ENCODE data around the gene GLS. TPM values are rescaled to one million over a fixed set of nuclear protein-coding genes. Genes with fewer than 3 reads are reported as not detected.
"Not testable (repeated sequence)": the region's sequence is repeated elsewhere in the genome, so short reads cannot be mapped to it uniquely, and the experiment has no call there.

GLS gene
- total RNA-seq, 2 experiments from 2014 or later = 209 to 210 TPM

DNA sequence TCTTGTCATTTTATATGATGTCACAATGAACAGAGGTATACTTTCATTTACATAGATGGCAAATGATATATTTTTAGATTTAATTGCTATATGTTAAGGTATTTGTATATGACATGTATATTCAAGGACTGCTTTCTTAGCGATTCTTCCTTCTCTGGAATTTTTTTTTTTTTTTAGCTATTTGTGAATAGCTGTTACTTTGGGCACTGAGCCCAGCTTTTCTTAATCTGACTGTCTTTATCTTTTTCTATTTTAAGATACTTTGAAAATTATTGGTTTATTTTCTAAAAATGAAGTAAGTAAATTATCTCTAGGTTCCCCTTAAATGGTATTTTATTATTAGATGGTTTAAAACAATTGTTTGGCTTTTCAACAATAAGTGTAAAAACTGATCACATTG lies 4.0 kb upstream of the GLS start:
- no peak overlapping the region for H3K4me3 Mint-ChIP-seq
- POLR2A ChIA-PET = no interaction called here
- peaks cover 22% of the 10 kb centered on the region for H3K4me1 Mint-ChIP-seq (ENCODE audit: low read depth)

DNA sequence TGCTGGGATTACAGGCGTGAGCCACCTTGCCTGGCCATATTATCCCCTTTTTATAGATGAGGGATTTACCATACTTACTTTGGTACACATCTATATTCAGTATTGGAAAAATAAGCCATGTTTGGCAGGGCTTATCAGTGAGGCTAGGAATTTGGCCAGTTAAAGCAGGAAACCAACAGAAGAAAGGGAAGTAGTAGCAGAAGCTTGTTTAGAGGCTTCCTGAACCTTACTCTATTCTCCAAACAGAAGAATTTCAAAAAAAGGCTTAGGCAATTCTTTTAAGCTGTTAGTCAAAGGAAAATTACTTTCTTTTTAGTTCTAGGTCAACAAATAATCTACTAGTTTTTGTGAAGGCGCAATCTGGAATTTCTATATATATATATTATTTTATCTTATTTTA lies 3.2 kb upstream of the GLS start:
- Mint-ChIP-seq H3K4me1 (ENCODE audit: low read depth) (peaks cover 22% of the 10 kb centered on the region), H3K27ac (no peak overlapping the region), H3K36me3 (peaks cover 10% of the 10 kb centered on the region), H3K27me3 (peaks cover 4% of the 10 kb centered on the region), H3K4me3 (no peak overlapping the region), H3K9me3 (no peaks in the 10 kb centered on the region)
- DNase-seq = no peak
- CTCF ChIA-PET = interaction anchor here (4.7 kb wide), 1 partner anchor 27 kb away, joined by 43 read pairs; no protein-coding TSS in a partner anchor
- intact Hi-C loops (cut with micrococcal nuclease) = no loop called here
- POLR2A ChIA-PET = no interaction called here

More for the DNA sequence above, 4.0 kb upstream of the GLS start:
- Mint-ChIP-seq H3K9me3 (no peaks in the 10 kb centered on the region), H3K27ac (no peak overlapping the region), H3K27me3 (peaks cover 3% of the 10 kb centered on the region), H3K36me3 (peaks cover 3% of the 10 kb centered on the region)
- intact Hi-C loops (cut with micrococcal nuclease) = no loop called here
- DNase-seq = no peak
- CTCF ChIA-PET = interaction anchor here (0.6 to 4.7 kb wide), 4 partner anchors 14 to 1219 kb away, joined by 3 to 43 read pairs (median 3); no protein-coding TSS in a partner anchor

DNA sequence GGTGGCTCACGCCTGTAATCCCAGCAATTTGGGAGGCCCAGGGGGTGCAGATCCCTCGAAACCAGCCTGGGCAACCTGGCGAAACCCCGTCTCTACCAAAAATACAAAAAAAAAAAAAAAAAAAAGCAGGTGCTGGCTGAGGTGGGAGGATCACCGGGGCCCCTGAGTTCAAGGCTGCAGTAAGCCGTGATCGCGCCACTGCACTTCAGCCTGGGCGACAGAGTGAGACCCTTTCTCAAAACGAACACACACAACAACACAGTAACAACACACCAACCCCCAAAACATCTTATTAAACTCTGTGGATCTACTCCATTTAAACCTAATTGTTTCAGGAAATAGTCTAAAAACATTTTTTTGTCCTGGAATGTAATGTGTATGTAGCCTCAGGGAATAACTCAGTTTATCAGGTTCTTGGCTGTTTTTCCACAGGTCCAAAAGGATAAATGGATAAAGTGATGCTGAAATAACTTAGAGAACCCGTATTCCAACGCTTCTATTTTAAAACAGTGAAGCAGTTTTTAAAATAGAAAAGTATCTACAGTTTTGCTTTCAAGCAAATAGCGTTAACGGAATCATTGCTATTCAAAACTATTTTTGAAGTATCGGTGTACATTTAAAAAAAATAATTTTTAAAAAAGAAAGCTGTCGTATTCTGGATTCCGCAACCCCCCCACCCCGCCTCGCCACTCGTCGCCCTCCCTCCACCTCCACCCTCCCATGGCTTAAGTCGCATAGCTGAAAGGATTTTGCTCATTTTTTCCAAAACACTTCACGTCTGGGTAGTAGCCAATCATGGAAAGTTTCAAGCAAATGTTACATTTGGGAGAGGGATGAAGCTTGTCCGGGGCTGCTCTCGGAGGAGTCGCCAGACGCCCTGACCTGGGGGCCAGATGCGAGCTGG lies 895 bp upstream of the GLS start:
- Mint-ChIP-seq H3K4me3 (peak overlapping the region; percentile 98), H3K9me3 (no peaks in the 10 kb centered on the region), H3K27ac (peak overlapping the region; percentile 98), H3K36me3 (peaks cover 31% of the 10 kb centered on the region), H3K4me1 (ENCODE audit: low read depth) (peaks cover 30% of the 10 kb centered on the region), H3K27me3 (peaks cover 4% of the 10 kb centered on the region)
- peak; percentile 62 for DNase-seq
- ChIA-PET CTCF (interaction anchor here (0.6 to 0.8 kb wide), 2 partner anchors 29 to 42 kb away, joined by 3 to 8 read pairs; no protein-coding TSS in a partner anchor), POLR2A (interaction anchor here (0.6 to 4.6 kb wide), 19 partner anchors 13 to 798 kb away, joined by 3 to 31 read pairs (median 4); partner anchors contain the start of genes HIBCH, NABP1, NEMP2 and STAT1)
- intact Hi-C loops (cut with micrococcal nuclease) = loop anchor here (1.0 to 5.0 kb wide), 10 partner anchors 17 to 1097 kb away; partner anchors contain the start of genes NEMP2, ORMDL1, PMS1 and STAT1

DNA sequence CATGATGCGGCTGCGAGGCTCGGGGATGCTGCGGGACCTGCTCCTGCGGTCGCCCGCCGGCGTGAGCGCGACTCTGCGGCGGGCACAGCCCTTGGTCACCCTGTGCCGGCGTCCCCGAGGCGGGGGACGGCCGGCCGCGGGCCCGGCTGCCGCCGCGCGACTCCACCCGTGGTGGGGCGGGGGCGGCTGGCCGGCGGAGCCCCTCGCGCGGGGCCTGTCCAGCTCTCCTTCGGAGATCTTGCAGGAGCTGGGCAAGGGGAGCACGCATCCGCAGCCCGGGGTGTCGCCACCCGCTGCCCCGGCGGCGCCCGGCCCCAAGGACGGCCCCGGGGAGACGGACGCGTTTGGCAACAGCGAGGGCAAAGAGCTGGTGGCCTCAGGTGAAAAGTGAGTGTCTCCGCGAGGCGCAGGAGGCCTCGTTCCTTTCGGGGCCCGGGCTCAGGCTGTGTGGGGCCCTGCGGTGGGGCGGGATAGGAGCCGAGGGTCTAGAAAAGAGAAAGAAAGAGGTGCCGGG lies 520 bp downstream of the GLS start:
- H3K27ac Mint-ChIP-seq = peak overlapping the region; percentile 99
- peaks cover 4% of the 10 kb centered on the region for H3K27me3 Mint-ChIP-seq
- H3K4me1 Mint-ChIP-seq (ENCODE audit: low read depth) = peaks cover 34% of the 10 kb centered on the region
- intact Hi-C loops (cut with micrococcal nuclease) = loop anchor here (2.0 to 5.0 kb wide), 6 partner anchors 89 to 1099 kb away; partner anchors contain the start of genes NEMP2, ORMDL1 and PMS1
- peak overlapping the region; percentile 98 for H3K4me3 Mint-ChIP-seq
- DNase-seq = no peak
- no peaks in the 10 kb centered on the region for H3K9me3 Mint-ChIP-seq
- POLR2A ChIA-PET = interaction anchor here (0.6 to 4.6 kb wide), 33 partner anchors 9 to 1065 kb away, joined by 3 to 31 read pairs (median 4); partner anchors contain the start of genes NABP1, NEMP2 and STAT1
- H3K36me3 Mint-ChIP-seq = peaks cover 38% of the 10 kb centered on the region
- CTCF ChIA-PET = interaction anchor here (0.6 to 3.0 kb wide), 3 partner anchors 31 to 89 kb away, joined by 3 to 10 read pairs (median 3); no protein-coding TSS in a partner anchor

DNA sequence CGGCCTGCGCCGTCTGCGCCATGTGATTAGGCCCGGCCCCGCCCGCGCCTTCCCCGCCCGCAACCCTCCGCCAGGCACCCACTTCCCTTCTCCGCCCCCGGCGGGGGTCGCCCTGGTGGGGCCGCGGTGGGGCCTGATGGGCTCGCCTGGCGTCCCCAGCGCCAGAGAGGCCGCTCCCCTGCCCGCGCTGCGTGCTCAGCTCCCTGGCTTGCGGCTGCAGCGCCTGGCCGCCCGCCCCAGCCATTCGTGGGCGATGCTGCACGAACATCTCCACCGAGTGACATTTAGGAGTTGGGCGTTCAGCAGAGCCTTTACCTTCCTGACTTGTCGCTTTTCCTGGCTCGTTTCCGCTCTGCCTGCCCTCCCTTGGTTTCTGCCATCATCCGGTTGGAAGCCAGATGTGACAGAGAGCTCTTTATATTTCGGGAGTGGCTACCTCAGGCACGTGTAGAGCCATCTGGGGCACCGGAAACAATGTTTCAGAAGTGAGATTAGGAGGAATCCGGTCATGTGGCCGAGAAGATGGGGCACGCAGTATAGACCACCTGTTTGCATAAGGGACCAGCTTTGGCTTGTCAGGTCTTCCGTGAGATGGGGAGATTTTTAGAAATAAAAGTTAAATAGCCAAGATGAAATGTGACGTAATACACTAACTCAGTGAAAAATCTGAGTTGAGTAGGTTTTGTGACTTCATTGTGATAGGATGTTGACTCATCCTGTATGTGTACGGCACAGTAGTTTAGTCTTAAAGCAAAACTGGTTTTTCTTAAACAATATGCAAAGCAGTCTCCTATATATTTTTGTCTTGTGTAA lies 1.2 kb downstream of the GLS start:
- H3K27me3 Mint-ChIP-seq = peaks cover 4% of the 10 kb centered on the region
- peaks cover 38% of the 10 kb centered on the region for H3K36me3 Mint-ChIP-seq
- peak overlapping the region; percentile 92 for H3K4me3 Mint-ChIP-seq
- H3K4me1 Mint-ChIP-seq (ENCODE audit: low read depth) = peaks cover 32% of the 10 kb centered on the region
- ChIA-PET CTCF (interaction anchor here (1.0 to 3.0 kb wide), 3 partner anchors 32 to 101 kb away, joined by 3 to 10 read pairs (median 3); no protein-coding TSS in a partner anchor), POLR2A (interaction anchor here (0.7 to 4.6 kb wide), 25 partner anchors 8 to 274 kb away, joined by 3 to 31 read pairs (median 4); partner anchors contain the start of gene STAT1)
- DNase-seq = peak; percentile 85
- H3K27ac Mint-ChIP-seq = peak overlapping the region; percentile 99
- intact Hi-C loops (cut with micrococcal nuclease) = loop anchor here (1.0 to 5.0 kb wide), 13 partner anchors 30 to 1100 kb away; partner anchors contain the start of genes NEMP2, ORMDL1, PMS1 and STAT4
- no peaks in the 10 kb centered on the region for H3K9me3 Mint-ChIP-seq

DNA sequence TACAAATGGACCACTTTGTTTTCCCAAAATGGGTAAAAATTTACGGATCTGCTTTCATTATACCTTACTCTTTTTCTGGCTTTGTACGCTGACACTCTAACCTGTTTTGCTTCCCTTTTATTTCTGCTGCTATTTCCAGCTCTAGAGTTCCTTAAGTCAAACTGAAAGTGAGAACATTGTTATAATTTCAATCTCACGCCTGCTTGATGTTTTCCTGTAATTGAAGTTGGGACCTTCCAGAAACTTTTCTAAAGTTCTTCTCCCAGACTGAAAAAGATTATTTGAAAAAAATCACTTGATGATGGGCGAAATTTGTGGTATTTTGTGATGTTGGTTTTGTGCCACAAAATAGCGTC lies 1.8 kb downstream of the GLS start:
- Mint-ChIP-seq H3K9me3 (no peaks in the 10 kb centered on the region), H3K4me3 (peak overlapping the region; percentile 92), H3K4me1 (ENCODE audit: low read depth) (peaks cover 32% of the 10 kb centered on the region), H3K27ac (peak overlapping the region; percentile 99), H3K36me3 (peaks cover 38% of the 10 kb centered on the region), H3K27me3 (peaks cover 4% of the 10 kb centered on the region)
- DNase-seq = no peak
- CTCF ChIA-PET = interaction anchor here (0.8 to 3.0 kb wide), 4 partner anchors 32 to 102 kb away, joined by 3 to 10 read pairs (median 3); no protein-coding TSS in a partner anchor
- POLR2A ChIA-PET = interaction anchor here (0.7 to 4.6 kb wide), 20 partner anchors 10 to 273 kb away, joined by 3 to 31 read pairs (median 4); partner anchors contain the start of gene STAT1
- intact Hi-C loops (cut with micrococcal nuclease) = loop anchor here (1.0 to 5.0 kb wide), 12 partner anchors 30 to 1100 kb away; partner anchors contain the start of genes NEMP2, ORMDL1, PMS1 and STAT4

DNA sequence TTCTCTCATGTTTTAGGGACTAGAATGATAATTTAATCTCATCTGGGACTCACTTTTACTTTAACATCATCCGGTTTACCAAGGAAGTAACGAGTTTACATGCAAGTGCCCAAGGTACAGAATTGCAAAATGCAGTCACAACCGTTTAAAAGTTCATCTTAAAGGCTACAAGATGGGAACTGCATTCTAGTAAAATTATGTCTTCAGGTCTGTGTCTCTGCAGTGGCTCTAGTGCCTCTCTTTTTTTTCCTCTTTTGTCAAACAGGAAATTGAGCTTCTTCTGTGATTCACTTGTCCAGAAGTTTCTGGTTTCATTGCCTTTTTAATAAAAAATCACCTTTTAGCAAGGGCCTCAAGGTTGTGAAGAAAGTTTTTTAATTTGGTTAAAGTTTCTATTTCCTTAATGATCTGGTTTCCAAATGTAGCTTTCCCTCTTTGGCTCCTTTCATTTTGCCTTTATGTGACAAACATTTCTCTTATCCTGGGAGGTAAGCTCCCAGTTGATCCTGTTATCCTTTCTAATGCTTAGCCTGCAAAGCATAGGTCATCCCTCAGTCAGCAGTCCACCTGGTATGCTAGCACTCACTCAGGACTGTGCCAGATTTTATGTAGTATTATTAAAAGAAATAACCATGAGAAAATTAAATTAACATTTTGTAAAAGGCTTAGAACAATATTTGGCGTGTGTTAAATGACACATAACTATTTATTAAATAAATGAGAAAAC lies 2.4 kb downstream of the GLS start:
- POLR2A ChIA-PET = interaction anchor here (0.6 to 4.6 kb wide), 6 partner anchors 10 to 131 kb away, joined by 3 to 31 read pairs (median 12); partner anchors contain the start of gene STAT1

DNA sequence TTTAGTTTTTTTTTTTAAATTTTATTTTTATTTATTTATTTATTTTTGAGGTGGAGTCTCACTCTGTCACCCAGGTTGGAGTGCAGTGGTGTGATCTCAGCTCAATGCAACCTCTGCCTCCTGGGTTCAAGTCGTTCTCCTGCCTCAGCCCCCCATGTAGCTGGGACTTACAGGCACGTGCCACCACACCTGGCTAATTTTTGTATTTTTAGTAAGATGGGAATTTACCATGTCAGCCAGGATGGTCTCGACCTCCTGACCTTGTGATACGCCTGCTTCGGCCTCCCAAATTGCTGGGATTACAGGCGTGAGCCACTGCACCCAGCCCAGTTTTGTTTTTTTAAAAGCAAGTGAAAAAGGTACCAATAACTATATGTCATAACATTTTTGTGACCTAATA lies 5.2 kb downstream of the GLS start:
- intact Hi-C loops (cut with micrococcal nuclease); DNase-seq; H3K9me3 Mint-ChIP-seq; H3K27me3 Mint-ChIP-seq: not testable (repeated sequence)
- peak overlapping the region; percentile 52 for H3K4me3 Mint-ChIP-seq
- peaks cover 52% of the 10 kb centered on the region for H3K36me3 Mint-ChIP-seq
- POLR2A ChIA-PET = interaction anchor here (3.8 kb wide), 1 partner anchor 18 kb away, joined by 15 read pairs; no protein-coding TSS in a partner anchor
- peaks cover 56% of the 10 kb centered on the region for H3K4me1 Mint-ChIP-seq (ENCODE audit: low read depth)
- CTCF ChIA-PET = interaction anchor here (0.6 to 3.7 kb wide), 4 partner anchors 35 to 225 kb away, joined by 3 to 14 read pairs (median 4); no protein-coding TSS in a partner anchor
- H3K27ac Mint-ChIP-seq = peak overlapping the region; percentile 49

More for the DNA sequence above, 2.4 kb downstream of the GLS start:
- Mint-ChIP-seq H3K4me1 (ENCODE audit: low read depth) (peaks cover 35% of the 10 kb centered on the region), H3K27me3 (peaks cover 4% of the 10 kb centered on the region), H3K36me3 (peaks cover 44% of the 10 kb centered on the region), H3K27ac (peak overlapping the region; percentile 99), H3K9me3 (no peaks in the 10 kb centered on the region), H3K4me3 (peak overlapping the region; percentile 92)
- intact Hi-C loops (cut with micrococcal nuclease) = loop anchor here (1.0 to 5.0 kb wide), 12 partner anchors 29 to 1101 kb away; partner anchors contain the start of genes NEMP2, ORMDL1, PMS1 and STAT4
- DNase-seq = no peak
- CTCF ChIA-PET = interaction anchor here (0.7 to 3.0 kb wide), 3 partner anchors 33 to 519 kb away, joined by 3 to 10 read pairs (median 3); no protein-coding TSS in a partner anchor

DNA sequence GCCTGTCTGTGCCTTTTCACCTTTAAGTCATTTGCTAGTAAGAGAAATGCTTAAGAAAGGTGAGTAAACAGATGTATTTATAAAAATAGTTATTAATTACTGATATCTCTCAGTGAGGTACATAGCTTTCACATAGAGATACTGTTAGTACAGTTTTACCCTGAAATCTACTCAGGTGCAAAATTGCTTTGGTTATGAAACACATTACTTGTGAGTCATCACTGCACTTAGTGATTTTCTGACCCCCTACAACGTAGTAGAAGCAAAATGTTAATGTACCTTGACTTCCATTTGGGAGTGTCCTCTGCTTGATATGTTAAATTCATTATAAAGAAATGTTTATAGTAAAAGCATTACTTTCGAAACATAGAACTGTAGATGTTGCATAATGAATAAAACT lies 6.5 kb downstream of the GLS start:
- peaks cover 65% of the 10 kb centered on the region for H3K4me1 Mint-ChIP-seq (ENCODE audit: low read depth)
- CTCF ChIA-PET = interaction anchor here (0.6 to 3.7 kb wide), 3 partner anchors 36 to 63 kb away, joined by 3 to 14 read pairs (median 3); no protein-coding TSS in a partner anchor
- no peaks in the 10 kb centered on the region for H3K9me3 Mint-ChIP-seq
- no peak for DNase-seq
- no peak overlapping the region for H3K4me3 Mint-ChIP-seq
- POLR2A ChIA-PET = interaction anchor here (0.6 to 3.8 kb wide), 6 partner anchors 17 to 1319 kb away, joined by 3 to 15 read pairs (median 3); no protein-coding TSS in a partner anchor
- H3K36me3 Mint-ChIP-seq = peaks cover 51% of the 10 kb centered on the region
- no peaks in the 10 kb centered on the region for H3K27me3 Mint-ChIP-seq
- no peak overlapping the region for H3K27ac Mint-ChIP-seq
- intact Hi-C loops (cut with micrococcal nuclease) = loop anchor here (1.0 kb wide), 1 partner anchor 16 kb away; no protein-coding TSS in a partner anchor

DNA sequence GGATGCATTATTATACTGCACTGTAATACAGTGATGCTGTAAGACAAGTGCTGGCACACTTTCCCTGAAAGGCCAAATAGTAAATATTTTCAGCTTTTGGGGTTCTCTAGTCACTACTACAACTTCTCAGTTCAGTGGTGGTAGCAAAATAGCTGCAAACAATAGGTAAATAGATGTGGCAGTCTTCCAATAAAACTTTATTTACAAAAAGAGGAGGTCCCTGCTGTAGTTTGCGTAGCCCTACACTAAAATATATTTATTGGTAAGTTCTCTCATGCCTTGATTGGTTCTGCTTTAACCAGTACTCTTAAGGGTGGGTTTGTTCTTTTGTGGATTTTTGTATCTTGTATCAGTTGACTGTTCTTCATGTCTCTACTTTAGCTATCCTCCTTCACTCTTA lies 7.8 kb downstream of the GLS start:
- H3K4me1 Mint-ChIP-seq (ENCODE audit: low read depth) = peaks cover 75% of the 10 kb centered on the region
- H3K4me3 Mint-ChIP-seq = peak overlapping the region; percentile 27
- H3K36me3 Mint-ChIP-seq = peaks cover 41% of the 10 kb centered on the region
- ChIA-PET CTCF (interaction anchor here (0.7 to 3.7 kb wide), 4 partner anchors 25 to 39 kb away, joined by 3 to 14 read pairs (median 6); no protein-coding TSS in a partner anchor), POLR2A (interaction anchor here (0.7 to 3.8 kb wide), 3 partner anchors 15 to 132 kb away, joined by 3 to 15 read pairs (median 3); no protein-coding TSS in a partner anchor)
- peak overlapping the region; percentile 53 for H3K27ac Mint-ChIP-seq
- no peak for DNase-seq
- intact Hi-C loops (cut with micrococcal nuclease) = no loop called here
- H3K9me3 Mint-ChIP-seq = no peaks in the 10 kb centered on the region
- H3K27me3 Mint-ChIP-seq = no peaks in the 10 kb centered on the region

All from activated CD4-positive, alpha-beta memory T cell treated with anti-CD3 and anti-CD28 coated beads for 36 hours (primary cell).